A549 (cell line): ENCODE data around the gene MPND. TPM values are rescaled to one million over a fixed set of nuclear protein-coding genes. Genes with fewer than 3 reads are reported as not detected.

Experiments used
- ATAC-seq, 2 experiments: fragments of 200-7000 bp in 1 of 2; fragments of >200 bp in 1 of 2; cut with Nextera tagmentation in 1 of 2; cut with Tn5 transposase in 1 of 2; 3 replicates each; pipeline versions ENCODE4 v1.8.0 to v1.9.1; 2018 to 2020; ENCODE audit warnings: mild to moderate bottlenecking in 1 of 2, moderate library complexity in 1 of 2
- CTCF ChIA-PET: fragments of 300-600 bp; sonication (Branson Sonifier 250); formaldehyde crosslinking; extraction: SDS; loops from one replicate; lab custom pipeline; 2021; ENCODE audit warnings: antibody characterized with exemption, inconsistent platforms; lab: Yijun Ruan, JAX
- POLR2A ChIA-PET: fragments of 350-600 bp; formaldehyde crosslinking; extraction: SDS; loops from one replicate; lab custom pipeline; 2021; ENCODE audit warnings: antibody characterized with exemption, inconsistent platforms; lab: Yijun Ruan, JAX
- DNase-seq, 2 experiments: peaks; one replicate each; pipeline versions ENCODE4 v3.0.0 to v3.0.0-alpha.2; 2011 to 2016; ENCODE audit warnings: low read depth in 1 of 2, low spot score in 1 of 2
- FAIRE-seq: peaks from 2 replicates; lab custom pipeline; 2011; peaks lifted over from hg19 to GRCh38; lab: Jason Lieb, UNC
- H3K27ac ChIP-seq, 2 experiments: fragments of >200 bp; sonication (Bioruptor Twin); formaldehyde crosslinking; 3 replicates each; pipeline ENCODE4 v1.5.1; 2016 to 2017
- H3K4me1 ChIP-seq: fragments of >200 bp; sonication (Bioruptor Twin); formaldehyde crosslinking; 3 replicates; pipeline ENCODE4 v1.6.1; 2016
- H3K4me2 ChIP-seq: fragments of >200 bp; sonication (Bioruptor Twin); formaldehyde crosslinking; 3 replicates; pipeline ENCODE4 v1.6.1; 2016
- H3K4me3 ChIP-seq: fragments of >200 bp; sonication (Bioruptor Twin); formaldehyde crosslinking; 3 replicates; pipeline ENCODE4 v1.5.1; 2016
- H3K9me3 ChIP-seq: fragments of >200 bp; sonication (Bioruptor Twin); formaldehyde crosslinking; 3 replicates; pipeline ENCODE4 v1.6.1; 2016
- CBX2 ChIP-seq: fragments of 200-600 bp; sonication (generic); IDR thresholded peaks from 2 replicates; pipeline ENCODE4 v1.6.1; 2016; ENCODE audit warnings: low read depth, mild to moderate bottlenecking, borderline replicate concordance
- CTCF ChIP-seq: fragments of >200 bp; sonication (Bioruptor Twin); formaldehyde crosslinking; IDR thresholded peaks from 3 replicates; pipeline ENCODE4 v1.5.1; 2016
- EHMT2 ChIP-seq: fragments of 200-600 bp; sonication (generic); IDR thresholded peaks from 2 replicates; pipeline ENCODE4 v1.6.1; 2016; ENCODE audit warnings: antibody characterized with exemption, low read depth, mild to moderate bottlenecking, moderate library complexity
- ESRRA ChIP-seq: fragments of 150-350 bp; IDR thresholded peaks from 2 replicates; pipeline ENCODE4 v1.6.1; 2014; ENCODE audit warnings: mild to moderate bottlenecking, low read length, borderline replicate concordance
- FOSB ChIP-seq: fragments of 250-450 bp; sonication (Bioruptor Pico); IDR thresholded peaks from 2 replicates; pipeline ENCODE4 v1.5.0; 2020; ENCODE audit warnings: mild to moderate bottlenecking, moderate library complexity
- GATA3 ChIP-seq: IDR thresholded peaks from 2 replicates; pipeline ENCODE4 v1.6.1; 2012; ENCODE audit warnings: borderline replicate concordance
- HEYL ChIP-seq: fragments of 250-450 bp; sonication (Bioruptor Pico); IDR thresholded peaks from 2 replicates; pipeline ENCODE4 v1.8.0; 2021; ENCODE audit warnings: mild to moderate bottlenecking, moderate library complexity
- HOXA7 ChIP-seq: fragments of 250-450 bp; sonication (Bioruptor Pico); IDR thresholded peaks from 2 replicates; pipeline ENCODE4 v1.5.0; 2020; ENCODE audit warnings: mild to moderate bottlenecking, moderate library complexity
- MAFK ChIP-seq: fragments of 450-650 bp; IDR thresholded peaks from 2 replicates; pipeline ENCODE4 v1.6.1; 2014; ENCODE audit not compliant: partially characterized antibody
- MAZ ChIP-seq: fragments of 150-350 bp; IDR thresholded peaks from 2 replicates; pipeline ENCODE4 v1.6.1; 2014; ENCODE audit warnings: antibody characterized with exemption, low read depth, low read length, borderline replicate concordance
- MYC ChIP-seq: IDR thresholded peaks from 2 replicates; pipeline ENCODE4 v1.6.1; 2012; ENCODE audit warnings: mild to moderate bottlenecking, inconsistent platforms, low read length, improper control_type of control experiment, borderline replicate concordance
- NR3C1 ChIP-seq: fragments of >200 bp; sonication (Bioruptor Twin); formaldehyde crosslinking; IDR thresholded peaks from 3 replicates; pipeline ENCODE4 v1.6.1; 2017
- SREBF2 ChIP-seq: fragments of 450-650 bp; IDR thresholded peaks from 2 replicates; pipeline ENCODE4 v1.6.1; 2014; ENCODE audit warnings: mild to moderate bottlenecking, moderate library complexity
- TFCP2L1 ChIP-seq: fragments of 250-450 bp; sonication (Bioruptor Pico); IDR thresholded peaks from 2 replicates; pipeline ENCODE4 v1.5.0; 2021; ENCODE audit warnings: mild to moderate bottlenecking
- TP53 ChIP-seq: fragments of 250-450 bp; sonication (Bioruptor Pico); IDR thresholded peaks from 2 replicates; pipeline ENCODE4 v1.5.0; 2021; ENCODE audit warnings: mild to moderate bottlenecking, moderate library complexity
- USF2 ChIP-seq: fragments of 450-650 bp; IDR thresholded peaks from 2 replicates; pipeline ENCODE4 v1.6.1; 2014; ENCODE audit warnings: antibody characterized with exemption
- ZC3H11A ChIP-seq: fragments of 450-650 bp; IDR thresholded peaks from 2 replicates; pipeline ENCODE4 v1.6.1; 2014; ENCODE audit warnings: antibody characterized with exemption, mild to moderate bottlenecking
- ZFP36 ChIP-seq: fragments of 450-650 bp; IDR thresholded peaks from 2 replicates; pipeline ENCODE4 v1.6.1; 2014; ENCODE audit warnings: borderline replicate concordance; ENCODE audit not compliant: partially characterized antibody
- ZNF302 ChIP-seq: fragments of 250-450 bp; sonication (Bioruptor Pico); IDR thresholded peaks from 2 replicates; pipeline ENCODE4 v1.9.0; 2021; ENCODE audit warnings: inconsistent platforms, mild to moderate bottlenecking, moderate library complexity
- WGBS: methylation state at CpG from one replicate; pipeline ENCODE4 v1.1.6; 2017; ENCODE audit errors: missing lambda C conversion rate; 5-methylcytosine and 5-hydroxymethylcytosine counted together
- polyA plus RNA-seq, 4 experiments: library from polyadenylated mRNA; depleted of rRNA in 3 of 4; stranded (reverse); fragments of >200 nt; fragmentation: RNase III in 1 of 4; extraction: RNeasy Plus Mini Kit Qiagen cat#74134 plus additional on column Dnase treatment in 1 of 4; gene quantifications; 2 replicates in 3 of 4; 3 replicates in 1 of 4; pipeline ENCODE4 v1.2.3, GENCODE V29; 2011 to 2017
- TF ChIP-seq, protein P1 (sequence below): fragments of 200-600 bp; sonication (generic); IDR thresholded peaks from 2 replicates; pipeline ENCODE4 v1.6.1; 2016; ENCODE audit warnings: antibody characterized with exemption, mild to moderate bottlenecking, moderate library complexity
- TF ChIP-seq, protein P2 (sequence below): fragments of >200 bp; sonication (Bioruptor Twin); formaldehyde crosslinking; IDR thresholded peaks from 2 replicates; pipeline ENCODE4 v1.6.1; 2016

The MPND gene
- polyA plus RNA-seq, 2 of the 4 experiments (the other 2 are of a cell fraction) = 3.5 to 14.5 TPM

DNA sequence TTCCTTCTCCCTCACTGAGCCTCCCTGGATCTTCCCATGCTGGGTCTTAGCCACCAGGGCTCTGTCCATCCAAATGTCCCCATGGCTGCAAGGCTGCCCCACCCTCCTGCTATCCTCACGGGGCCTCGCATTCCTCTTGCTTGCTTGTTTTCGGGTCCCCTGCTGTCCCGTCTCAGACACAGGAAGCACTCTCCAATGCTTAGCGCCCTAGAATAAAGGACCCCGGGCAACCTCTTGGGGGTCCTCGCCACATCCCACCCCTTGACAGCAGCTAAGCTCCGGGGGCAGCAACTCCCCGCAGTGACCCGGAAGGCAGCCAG, 33.3 kb downstream of the MPND start:
- peak overlapping the region; percentile 99; a peak in 5 of 6 replicates for H3K27ac ChIP-seq
- H3K4me2 ChIP-seq = peak overlapping the region; percentile 86
- no peak for TF ChIP-seq EHMT2
- TF ChIP-seq ZFP36 = no peak
- TF ChIP-seq ESRRA = no peak
- TF ChIP-seq SREBF2 = no peak
- TF ChIP-seq CBX2 = no peak
- TF ChIP-seq NR3C1 = no peak
- TF ChIP-seq MAZ = no peak
- DNase-seq (no peak), FAIRE-seq (no peak), ATAC-seq (no peak)
- ChIA-PET POLR2A (no interaction called here), CTCF (interaction anchor here (0.6 to 4.9 kb wide), 8 partner anchors 10 to 110 kb away, joined by 3 to 45 read pairs (median 8); partner anchors contain the start of genes CHAF1A and SH3GL1)
- H3K4me3 ChIP-seq = no peak overlapping the region
- no peaks in the 10 kb centered on the region for H3K9me3 ChIP-seq
- 85% methylated on average over 10 of the region's 10 CpGs for WGBS
- peaks cover 69% of the 10 kb centered on the region for H3K4me1 ChIP-seq

GRCh38 chr19:4376991-4377781, 33.8 kb downstream of the MPND start:
- peak overlapping the region; percentile 86 for H3K4me2 ChIP-seq
- TF ChIP-seq TP53 (CRISPR knock-in tag) (no peak), MAFK (no peak), FOSB (CRISPR knock-in tag) (no peak), HEYL (no peak), ZC3H11A (no peak), USF2 (no peak), GATA3 (no peak), HOXA7 (no peak), MAZ (no peak), CTCF (no peak), MYC (no peak), ZNF302 (CRISPR knock-in tag) (no peak), TFCP2L1 (CRISPR knock-in tag) (no peak)
- TF ChIP-seq, protein P1, sequence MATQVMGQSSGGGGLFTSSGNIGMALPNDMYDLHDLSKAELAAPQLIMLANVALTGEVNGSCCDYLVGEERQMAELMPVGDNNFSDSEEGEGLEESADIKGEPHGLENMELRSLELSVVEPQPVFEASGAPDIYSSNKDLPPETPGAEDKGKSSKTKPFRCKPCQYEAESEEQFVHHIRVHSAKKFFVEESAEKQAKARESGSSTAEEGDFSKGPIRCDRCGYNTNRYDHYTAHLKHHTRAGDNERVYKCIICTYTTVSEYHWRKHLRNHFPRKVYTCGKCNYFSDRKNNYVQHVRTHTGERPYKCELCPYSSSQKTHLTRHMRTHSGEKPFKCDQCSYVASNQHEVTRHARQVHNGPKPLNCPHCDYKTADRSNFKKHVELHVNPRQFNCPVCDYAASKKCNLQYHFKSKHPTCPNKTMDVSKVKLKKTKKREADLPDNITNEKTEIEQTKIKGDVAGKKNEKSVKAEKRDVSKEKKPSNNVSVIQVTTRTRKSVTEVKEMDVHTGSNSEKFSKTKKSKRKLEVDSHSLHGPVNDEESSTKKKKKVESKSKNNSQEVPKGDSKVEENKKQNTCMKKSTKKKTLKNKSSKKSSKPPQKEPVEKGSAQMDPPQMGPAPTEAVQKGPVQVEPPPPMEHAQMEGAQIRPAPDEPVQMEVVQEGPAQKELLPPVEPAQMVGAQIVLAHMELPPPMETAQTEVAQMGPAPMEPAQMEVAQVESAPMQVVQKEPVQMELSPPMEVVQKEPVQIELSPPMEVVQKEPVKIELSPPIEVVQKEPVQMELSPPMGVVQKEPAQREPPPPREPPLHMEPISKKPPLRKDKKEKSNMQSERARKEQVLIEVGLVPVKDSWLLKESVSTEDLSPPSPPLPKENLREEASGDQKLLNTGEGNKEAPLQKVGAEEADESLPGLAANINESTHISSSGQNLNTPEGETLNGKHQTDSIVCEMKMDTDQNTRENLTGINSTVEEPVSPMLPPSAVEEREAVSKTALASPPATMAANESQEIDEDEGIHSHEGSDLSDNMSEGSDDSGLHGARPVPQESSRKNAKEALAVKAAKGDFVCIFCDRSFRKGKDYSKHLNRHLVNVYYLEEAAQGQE = no peak
- TF ChIP-seq, protein P2, sequence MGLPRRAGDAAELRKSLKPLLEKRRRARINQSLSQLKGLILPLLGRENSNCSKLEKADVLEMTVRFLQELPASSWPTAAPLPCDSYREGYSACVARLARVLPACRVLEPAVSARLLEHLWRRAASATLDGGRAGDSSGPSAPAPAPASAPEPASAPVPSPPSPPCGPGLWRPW = no peak
- TF ChIP-seq, all 56 proteins: peak for 0
- ChIA-PET CTCF (interaction anchor here (0.6 to 4.9 kb wide), 7 partner anchors 9 to 111 kb away, joined by 3 to 45 read pairs (median 6); partner anchors contain the start of genes CHAF1A and SH3GL1), POLR2A (no interaction called here)
- 62% methylated on average over 9 of the region's 23 CpGs for WGBS
- FAIRE-seq (no peak), DNase-seq (no peak), ATAC-seq (no peak)
- H3K4me3 ChIP-seq = no peak overlapping the region
- H3K4me1 ChIP-seq = peaks cover 69% of the 10 kb centered on the region
- no peaks in the 10 kb centered on the region for H3K9me3 ChIP-seq
- H3K27ac ChIP-seq = peak overlapping the region; percentile 99; a peak in 5 of 6 replicates
